KOPT-K1 (cell line): ENCODE measurements around the gene SRRM3.
"Not testable (repeated sequence)": the region's sequence is repeated elsewhere in the genome, so short reads cannot be mapped to it uniquely, and the experiment has no call there.

Source experiments
- H3K27ac ChIP-seq: fragments of 200-600 bp; sonication (generic); 2 replicates; pipeline ENCODE4 v1.5.1; 2016; ENCODE audit warnings: antibody characterized with exemption, mild to moderate bottlenecking, low read depth, low read length; ENCODE audit not compliant: poor library complexity, severe bottlenecking
- H3K36me3 ChIP-seq: fragments of 200-600 bp; sonication (generic); 2 replicates; pipeline ENCODE4 v1.5.1; 2017; ENCODE audit warnings: antibody characterized with exemption, mild to moderate bottlenecking, low read length, moderate library complexity; ENCODE audit not compliant: insufficient read depth
- H3K9me3 ChIP-seq: fragments of 200-600 bp; sonication (generic); 2 replicates; pipeline ENCODE4 v1.5.1; 2017; ENCODE audit warnings: antibody characterized with exemption, low read length, mild to moderate bottlenecking; ENCODE audit not compliant: insufficient read depth, poor library complexity, severe bottlenecking

The SRRM3 gene

GRCh38 chr7:76201732-76202665 lies at the start of gene SRRM3:
SRRM3 (plus strand) TSS chr7:76201896; CDS start chr7:76235067, 33,171 bp downstream.
- Histone ChIP-seq H3K36me3 (no peaks in the 10 kb centered on the region), H3K27ac (no peak within 1 kb of the TSS), H3K9me3 (no peaks in the 10 kb centered on the region)

GRCh38 chr7:76151932-76152331 lies 49.8 kb upstream of the SRRM3 start:
- no peaks in the 10 kb centered on the region for H3K36me3 ChIP-seq
- H3K9me3 ChIP-seq, result no peaks in the 10 kb centered on the region
- no peak overlapping the region for H3K27ac ChIP-seq

GRCh38 chr7:76153571-76154230 lies 48.0 kb upstream of the SRRM3 start:
- H3K27ac ChIP-seq, result peak overlapping the region; percentile 48
- not testable (repeated sequence) for H3K36me3 ChIP-seq, H3K9me3 ChIP-seq

GRCh38 chr7:76155938-76156337 lies 45.8 kb upstream of the SRRM3 start:
- Histone ChIP-seq H3K9me3 (no peaks in the 10 kb centered on the region), H3K36me3 (no peaks in the 10 kb centered on the region), H3K27ac (no peak overlapping the region)

- H3K36me3 ChIP-seq, H3K9me3 ChIP-seq, H3K27ac ChIP-seq: not testable (repeated sequence)
These were observed 44.6 kb upstream of the SRRM3 start for GRCh38 chr7:76156992-76157685.

GRCh38 chr7:76158416-76158815 lies 43.3 kb upstream of the SRRM3 start:
- not testable (repeated sequence) for H3K27ac ChIP-seq, H3K36me3 ChIP-seq, H3K9me3 ChIP-seq

GRCh38 chr7:76162416-76163170 lies 39.1 kb upstream of the SRRM3 start:
- H3K36me3 ChIP-seq, H3K27ac ChIP-seq, H3K9me3 ChIP-seq: not testable (repeated sequence)

GRCh38 chr7:76163812-76164211 lies 37.9 kb upstream of the SRRM3 start:
- H3K27ac ChIP-seq, H3K9me3 ChIP-seq, H3K36me3 ChIP-seq: not testable (repeated sequence)

- Histone ChIP-seq H3K36me3 (no peaks in the 10 kb centered on the region), H3K27ac (no peak overlapping the region), H3K9me3 (no peaks in the 10 kb centered on the region)
These were observed 36.4 kb upstream of the SRRM3 start for GRCh38 chr7:76165106-76165972.

GRCh38 chr7:76165973-76166403 lies 35.7 kb upstream of the SRRM3 start:
- H3K27ac ChIP-seq, result peak overlapping the region; percentile 48
- H3K9me3 ChIP-seq, result no peaks in the 10 kb centered on the region
- H3K36me3 ChIP-seq, result no peaks in the 10 kb centered on the region

GRCh38 chr7:76166404-76167255 lies 35.1 kb upstream of the SRRM3 start:
- Histone ChIP-seq H3K36me3 (no peaks in the 10 kb centered on the region), H3K27ac (peak overlapping the region; percentile 48), H3K9me3 (no peaks in the 10 kb centered on the region)

- H3K9me3 ChIP-seq, result no peaks in the 10 kb centered on the region
- H3K27ac ChIP-seq, result no peak overlapping the region
- H3K36me3 ChIP-seq, result no peaks in the 10 kb centered on the region
These were observed 28.0 kb upstream of the SRRM3 start for GRCh38 chr7:76173566-76174205.

GRCh38 chr7:76176951-76177350 lies 24.7 kb upstream of the SRRM3 start:
- H3K9me3 ChIP-seq, H3K36me3 ChIP-seq, H3K27ac ChIP-seq: not testable (repeated sequence)
